HG03095 (cell line): ENCODE results near the gene LSR.

Experiments used
- ATAC-seq: cut with Tn5 transposase; IDR thresholded peaks from one replicate; pipeline ENCODE4 v1.9.1; 2021; ENCODE audit warnings: moderate library complexity; ENCODE audit not compliant: unreplicated experiment

Gene LSR

GRCh38 chr19:35298561-35298972, 49.8 kb downstream of the LSR start:
- ATAC-seq: no peak

GRCh38 chr19:35299523-35300338, 50.9 kb downstream of the LSR start:
- ATAC-seq: no peak

GRCh38 chr19:35300339-35300649, 51.5 kb downstream of the LSR start:
- ATAC-seq: no peak

- no peak for ATAC-seq
These were observed 53.2 kb downstream of the LSR start for GRCh38 chr19:35301961-35302360.

- ATAC-seq: no peak
These were observed 53.6 kb downstream of the LSR start for GRCh38 chr19:35302446-35302845.

GRCh38 chr19:35303357-35303915, 54.6 kb downstream of the LSR start:
- ATAC-seq: no peak

- ATAC-seq: no peak
These were observed 55.2 kb downstream of the LSR start for GRCh38 chr19:35304036-35304435.

GRCh38 chr19:35305181-35305580, 56.4 kb downstream of the LSR start:
- ATAC-seq: no peak

- ATAC-seq: no peak
These were observed 57.9 kb downstream of the LSR start for GRCh38 chr19:35306473-35307246.

- ATAC-seq: no peak
These were observed 59.1 kb downstream of the LSR start for GRCh38 chr19:35307931-35308330.

- ATAC-seq: no peak
These were observed 60.1 kb downstream of the LSR start for GRCh38 chr19:35308910-35309309.

- no peak for ATAC-seq
These were observed 60.9 kb downstream of the LSR start for GRCh38 chr19:35309481-35310279.

GRCh38 chr19:35310331-35310730, 61.5 kb downstream of the LSR start:
- no peak for ATAC-seq

GRCh38 chr19:35310811-35311465, 62.1 kb downstream of the LSR start:
- ATAC-seq: no peak

GRCh38 chr19:35311901-35312665, 63.3 kb downstream of the LSR start:
- no peak for ATAC-seq

- ATAC-seq: no peak
These were observed 64.8 kb downstream of the LSR start for GRCh38 chr19:35313587-35313986.

- ATAC-seq: no peak
These were observed 65.2 kb downstream of the LSR start for GRCh38 chr19:35314031-35314430.

GRCh38 chr19:35314858-35315470, 66.2 kb downstream of the LSR start:
- no peak for ATAC-seq

- ATAC-seq: no peak
These were observed 67.1 kb downstream of the LSR start for GRCh38 chr19:35315883-35316282.

GRCh38 chr19:35316560-35316959, 67.8 kb downstream of the LSR start:
- ATAC-seq: no peak
